A673 (cell line): ENCODE results near the gene KIF2C. TPM values are rescaled to one million over a fixed set of nuclear protein-coding genes. Genes with fewer than 3 reads are reported as not detected.

Source experiments
- BruUV-seq: library from RNA; stranded (reverse); fragments of 400-500 nt; replicated peaks from 2 replicates; lab custom pipeline; 2021; lab: Mats Ljungman, UMichigan
- CTCF ChIA-PET: fragments of 300-600 bp; sonication (Branson Sonifier 250); formaldehyde crosslinking; loops from one replicate; lab custom pipeline; 2022; ENCODE audit warnings: antibody characterized with exemption; lab: Charles Lee
- POLR2A ChIA-PET: fragments of 300-600 bp; sonication (Branson Sonifier 250); formaldehyde crosslinking; loops from one replicate; lab custom pipeline; 2022; ENCODE audit warnings: antibody characterized with exemption; ENCODE audit not compliant: low non-redundant PET; lab: Charles Lee
- DNase-seq: peaks from one replicate; pipeline ENCODE4 v3.0.0-alpha.2; 2015; ENCODE audit warnings: low spot score
- H3K27ac ChIP-seq: fragments of 200-600 bp; sonication (generic); 2 replicates; pipeline ENCODE4 v1.5.1; 2016; ENCODE audit warnings: mixed run types, low read depth, mild to moderate bottlenecking, mixed read lengths, antibody characterized with exemption, low read length; ENCODE audit not compliant: poor library complexity, severe bottlenecking
- H3K27me3 ChIP-seq: fragments of 200-600 bp; sonication (generic); replicated peaks from 2 replicates; pipeline ENCODE4 v1.6.1; 2017; ENCODE audit warnings: mixed run types, low read depth, mild to moderate bottlenecking, mixed read lengths, antibody characterized with exemption, low read length; ENCODE audit not compliant: insufficient read depth, poor library complexity
- H3K36me3 ChIP-seq: fragments of 200-600 bp; sonication (generic); 2 replicates; pipeline ENCODE4 v1.6.1; 2016; ENCODE audit warnings: mixed run types, mild to moderate bottlenecking, mixed read lengths, antibody characterized with exemption, low read length; ENCODE audit not compliant: insufficient read depth, poor library complexity, severe bottlenecking
- H3K4me1 ChIP-seq: fragments of 200-600 bp; sonication (generic); 2 replicates; pipeline ENCODE4 v1.6.1; 2017; ENCODE audit warnings: mixed run types, mild to moderate bottlenecking, mixed read lengths, antibody characterized with exemption, low read length; ENCODE audit not compliant: insufficient read depth, poor library complexity, severe bottlenecking
- H3K4me3 ChIP-seq: fragments of 200-600 bp; sonication (generic); 2 replicates; pipeline ENCODE4 v1.5.1; 2016; ENCODE audit warnings: low read depth, mixed run types, mild to moderate bottlenecking, mixed read lengths, low read length; ENCODE audit not compliant: poor library complexity, severe bottlenecking
- H3K9me3 ChIP-seq: fragments of 200-600 bp; sonication (generic); 2 replicates; pipeline ENCODE4 v1.6.1; 2016; ENCODE audit warnings: mixed run types, low read depth, mild to moderate bottlenecking, mixed read lengths, antibody characterized with exemption, low read length; ENCODE audit not compliant: poor library complexity, severe bottlenecking
- EZH2 ChIP-seq: fragments of 200-600 bp; sonication (generic); IDR thresholded peaks from 2 replicates; pipeline ENCODE4 v1.6.1; 2017; ENCODE audit warnings: borderline replicate concordance, low read depth, mild to moderate bottlenecking, mixed read lengths, antibody characterized with exemption, low read length; ENCODE audit not compliant: poor library complexity, severe bottlenecking
- intact Hi-C: fragments of 100-400 bp; cut with micrococcal nuclease; formaldehyde crosslinking; loops from one replicate; pipeline ENCODE4 v1.10.0; 2022; ENCODE audit not compliant: unreplicated experiment
- total RNA-seq: library from RNA; stranded (reverse); gene quantifications from 2 replicates; pipeline ENCODE4 v1.2.3, GENCODE V29; 2021
- TF ChIP-seq, protein P1 (sequence below): fragments of 300-800, 200-600 bp; sonication (generic); conservative IDR thresholded peaks from 2 replicates; pipeline ENCODE4 v1.5.1; 2017; ENCODE audit warnings: low read depth, mild to moderate bottlenecking, antibody characterized with exemption, low read length, moderate library complexity, mixed read lengths

The KIF2C gene
- total RNA-seq, 1 experiment from 2014 or later = 127 TPM

DNA sequence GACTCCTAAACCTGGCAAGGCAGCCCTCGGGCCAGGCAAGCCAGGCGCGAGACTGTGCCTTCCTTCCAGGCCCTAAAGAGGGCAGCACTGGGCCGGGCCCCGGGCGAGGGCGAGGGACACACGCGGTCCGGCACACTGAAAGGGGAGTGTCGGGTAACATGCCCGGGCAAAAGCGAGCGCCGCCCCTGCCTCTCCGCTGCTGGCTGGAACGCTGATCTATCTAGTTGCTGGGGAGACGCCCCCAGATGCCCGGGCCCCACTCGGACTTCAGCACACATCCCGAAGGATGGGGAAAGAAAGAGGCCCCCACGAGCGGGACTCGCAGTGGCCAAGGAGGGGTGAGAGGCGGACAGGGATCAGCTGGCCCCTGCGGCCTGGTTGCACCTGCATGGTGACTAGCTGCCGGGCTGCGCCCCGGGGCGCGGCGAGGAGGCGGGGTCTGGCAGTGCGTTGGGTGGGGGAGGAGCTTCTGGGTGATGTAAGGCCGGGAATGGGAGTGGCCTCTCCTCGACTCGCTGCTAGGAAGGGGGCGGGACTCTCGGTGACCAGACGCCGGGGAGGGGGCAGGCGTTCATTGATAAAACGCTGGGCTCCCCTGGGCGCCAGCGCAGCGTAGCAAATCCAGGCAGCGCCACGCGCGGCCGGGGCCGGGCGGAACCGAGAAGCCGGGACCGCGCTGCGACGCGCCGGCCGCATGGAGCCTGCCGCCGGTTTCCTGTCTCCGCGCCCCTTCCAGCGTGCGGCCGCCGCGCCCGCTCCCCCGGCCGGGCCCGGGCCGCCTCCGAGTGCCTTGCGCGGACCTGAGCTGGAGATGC is 60.3 kb downstream of the KIF2C start, which contains the start of gene PLK3:
Gene PLK3, plus strand, starts transcription at position 608 of the 815 bp plus-strand sequence. Its CDS starts 87 bp downstream, at position 695.
- no TSS peak for BruUV-seq
- no peak for TF ChIP-seq EZH2
- TF ChIP-seq, protein P1, sequence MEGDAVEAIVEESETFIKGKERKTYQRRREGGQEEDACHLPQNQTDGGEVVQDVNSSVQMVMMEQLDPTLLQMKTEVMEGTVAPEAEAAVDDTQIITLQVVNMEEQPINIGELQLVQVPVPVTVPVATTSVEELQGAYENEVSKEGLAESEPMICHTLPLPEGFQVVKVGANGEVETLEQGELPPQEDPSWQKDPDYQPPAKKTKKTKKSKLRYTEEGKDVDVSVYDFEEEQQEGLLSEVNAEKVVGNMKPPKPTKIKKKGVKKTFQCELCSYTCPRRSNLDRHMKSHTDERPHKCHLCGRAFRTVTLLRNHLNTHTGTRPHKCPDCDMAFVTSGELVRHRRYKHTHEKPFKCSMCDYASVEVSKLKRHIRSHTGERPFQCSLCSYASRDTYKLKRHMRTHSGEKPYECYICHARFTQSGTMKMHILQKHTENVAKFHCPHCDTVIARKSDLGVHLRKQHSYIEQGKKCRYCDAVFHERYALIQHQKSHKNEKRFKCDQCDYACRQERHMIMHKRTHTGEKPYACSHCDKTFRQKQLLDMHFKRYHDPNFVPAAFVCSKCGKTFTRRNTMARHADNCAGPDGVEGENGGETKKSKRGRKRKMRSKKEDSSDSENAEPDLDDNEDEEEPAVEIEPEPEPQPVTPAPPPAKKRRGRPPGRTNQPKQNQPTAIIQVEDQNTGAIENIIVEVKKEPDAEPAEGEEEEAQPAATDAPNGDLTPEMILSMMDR = peak; percentile 93
- no peaks in the 10 kb centered on the region for H3K27me3 ChIP-seq
- peaks cover 4% of the 10 kb centered on the region for H3K4me1 ChIP-seq
- H3K4me3 ChIP-seq = peak within 1 kb of the TSS; percentile 71
- H3K27ac ChIP-seq = peak within 1 kb of the TSS; percentile 91
- CTCF ChIA-PET = interaction anchor here (0.6 to 1.0 kb wide), 6 partner anchors 13 to 503 kb away, joined by 3 to 4 read pairs (median 3); no protein-coding TSS in a partner anchor
- POLR2A ChIA-PET = interaction anchor here (0.6 to 1.5 kb wide), 4 partner anchors 9 to 695 kb away, joined by 3 to 9 read pairs (median 5); partner anchors contain the start of gene BTBD19
- H3K36me3 ChIP-seq = peaks cover under 1% of the 10 kb centered on the region
- intact Hi-C loops = loop anchor here (10.0 kb wide), 1 partner anchor 505 kb away; no protein-coding TSS in a partner anchor
- no peaks in the 10 kb centered on the region for H3K9me3 ChIP-seq
- peak; percentile 98 for DNase-seq

DNA sequence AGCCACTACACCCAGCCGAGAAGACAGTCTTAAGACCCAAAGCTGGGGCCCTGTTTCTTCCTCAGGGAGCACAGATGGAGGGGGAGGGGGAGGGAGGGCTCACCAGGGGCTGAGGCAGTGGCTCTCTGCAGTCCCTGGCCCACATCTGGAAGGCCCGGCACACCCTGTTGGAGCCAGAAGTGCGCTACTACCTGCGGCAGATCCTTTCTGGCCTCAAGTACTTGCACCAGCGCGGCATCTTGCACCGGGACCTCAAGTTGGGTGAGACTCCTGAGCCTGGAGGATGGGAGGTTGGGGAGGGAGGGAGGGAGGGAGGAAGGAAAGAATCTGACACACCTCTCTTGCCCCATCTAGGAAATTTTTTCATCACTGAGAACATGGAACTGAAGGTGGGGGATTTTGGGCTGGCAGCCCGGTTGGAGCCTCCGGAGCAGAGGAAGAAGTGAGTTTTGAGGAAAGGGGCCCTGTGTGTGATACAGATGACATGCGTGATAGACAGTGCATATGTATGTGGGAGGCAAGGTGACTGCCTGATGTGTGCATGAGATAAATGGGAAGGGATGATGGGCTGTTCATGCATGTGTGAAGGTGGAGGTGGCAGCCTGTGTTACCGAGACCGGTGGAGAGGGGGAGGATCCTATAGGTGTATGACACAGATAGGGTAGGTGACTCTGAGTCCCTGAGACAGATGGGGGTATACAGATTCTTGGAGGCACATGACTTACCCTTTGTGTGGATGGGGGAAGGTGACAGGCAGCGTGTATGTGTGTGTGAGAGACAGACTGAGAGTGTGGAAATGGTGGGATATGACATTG is 62.1 kb downstream of the KIF2C start:
- TF ChIP-seq EZH2 = no peak
- TF ChIP-seq, protein P1 = no peak
- Histone ChIP-seq H3K36me3 (peaks cover 7% of the 10 kb centered on the region), H3K27me3 (no peaks in the 10 kb centered on the region), H3K27ac (no peak overlapping the region), H3K4me3 (peak overlapping the region; percentile 71), H3K4me1 (peaks cover 6% of the 10 kb centered on the region), H3K9me3 (no peaks in the 10 kb centered on the region)
- no TSS peak for BruUV-seq
- intact Hi-C loops = loop anchor here (10.0 kb wide), 1 partner anchor 503 kb away; no protein-coding TSS in a partner anchor
- POLR2A ChIA-PET = no interaction called here
- CTCF ChIA-PET = no interaction called here
- DNase-seq = no peak

DNA sequence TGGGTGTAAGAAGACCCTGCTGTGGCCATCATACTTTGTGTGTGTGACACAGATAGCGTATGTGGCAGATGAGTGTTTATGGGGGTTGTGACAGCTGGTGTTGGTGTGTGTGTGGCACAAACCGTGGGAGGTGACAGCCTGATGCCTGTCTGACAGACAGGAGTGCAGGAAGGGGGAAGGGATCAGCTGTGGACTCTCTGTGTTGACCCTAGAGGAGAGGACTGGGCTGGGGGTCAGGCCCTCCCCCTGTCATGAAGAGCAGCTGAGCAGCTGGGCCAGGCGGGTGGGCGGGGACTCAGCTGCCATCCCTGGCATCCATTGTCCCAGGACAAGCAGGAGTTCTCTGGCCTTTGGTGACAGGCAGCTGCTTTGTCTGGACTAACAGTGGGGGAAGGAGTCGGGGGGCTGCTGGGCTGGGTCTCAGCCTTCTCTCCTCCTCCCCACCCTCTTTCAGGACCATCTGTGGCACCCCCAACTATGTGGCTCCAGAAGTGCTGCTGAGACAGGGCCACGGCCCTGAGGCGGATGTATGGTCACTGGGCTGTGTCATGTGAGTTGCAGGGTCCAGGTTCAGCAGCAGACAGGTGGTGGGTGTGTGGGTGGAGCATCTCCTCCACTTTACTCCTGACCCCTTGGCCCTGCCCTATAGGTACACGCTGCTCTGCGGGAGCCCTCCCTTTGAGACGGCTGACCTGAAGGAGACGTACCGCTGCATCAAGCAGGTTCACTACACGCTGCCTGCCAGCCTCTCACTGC is 62.8 kb downstream of the KIF2C start:
- BruUV-seq = no TSS peak
- Histone ChIP-seq H3K4me3 (no peak overlapping the region), H3K27ac (no peak overlapping the region), H3K4me1 (peaks cover 14% of the 10 kb centered on the region), H3K9me3 (no peaks in the 10 kb centered on the region), H3K27me3 (no peaks in the 10 kb centered on the region), H3K36me3 (peaks cover 9% of the 10 kb centered on the region)
- ChIA-PET POLR2A (no interaction called here), CTCF (no interaction called here)
- no peak for DNase-seq
- intact Hi-C loops = loop anchor here (10.0 kb wide), 1 partner anchor 502 kb away; no protein-coding TSS in a partner anchor
- TF ChIP-seq EZH2 = no peak
